Measurements from ENCODE around the gene LTBP3.
A peak's percentile ranks its signal among the peaks of the same experiment; 100 is the strongest.
"Not testable (repeated sequence)": the region's sequence is repeated elsewhere in the genome, so short reads cannot be mapped to it uniquely, and the experiment has no call there.

LTBP3 gene

GRCh38 chr11:65571940-65572339, 13.8 kb upstream of the LTBP3 start:
- no peak for DNase-seq (ENCODE audit: low read depth in 2 of 2)

GRCh38 chr11:65571420-65571819, 13.3 kb upstream of the LTBP3 start:
- DNase-seq (ENCODE audit: low read depth in 2 of 2) = no peak

GRCh38 chr11:65569973-65570918, 12.1 kb upstream of the LTBP3 start, which contains the start of gene ZNRD2:
TSS of gene ZNRD2 (plus strand) at chr11:65570477. CDS start at chr11:65570492, 15 bp downstream.
- DNase-seq (ENCODE audit: low read depth in 2 of 2) = peak; percentile 93 to 97

- DNase-seq (ENCODE audit: low read depth in 2 of 2) = peak in 1 of 2 donors; percentile 52
Measured at GRCh38 chr11:65569164-65569972, 11.2 kb upstream of the LTBP3 start.

- no peak for DNase-seq (ENCODE audit: low read depth in 2 of 2)
Measured at GRCh38 chr11:65565624-65566453, 7.7 kb upstream of the LTBP3 start.

GRCh38 chr11:65564879-65565559, 6.9 kb upstream of the LTBP3 start:
- DNase-seq (ENCODE audit: low read depth in 2 of 2) = not testable (repeated sequence)

GRCh38 chr11:65563601-65564000, 5.4 kb upstream of the LTBP3 start:
- no peak for DNase-seq (ENCODE audit: low read depth in 2 of 2)

- DNase-seq (ENCODE audit: low read depth in 2 of 2) = no peak
Measured at GRCh38 chr11:65562788-65563187, 4.6 kb upstream of the LTBP3 start.

- DNase-seq (ENCODE audit: low read depth in 2 of 2) = no peak
Measured at GRCh38 chr11:65562020-65562419, 3.9 kb upstream of the LTBP3 start.

- DNase-seq (ENCODE audit: low read depth in 2 of 2) = no peak
Measured at GRCh38 chr11:65560555-65561418, 2.6 kb upstream of the LTBP3 start.

- DNase-seq (ENCODE audit: low read depth in 2 of 2) = no peak
Measured at GRCh38 chr11:65559951-65560537, 1.9 kb upstream of the LTBP3 start.

GRCh38 chr11:65559535-65559934, 1.4 kb upstream of the LTBP3 start:
- DNase-seq (ENCODE audit: low read depth in 2 of 2) = no peak

- no peak for DNase-seq (ENCODE audit: low read depth in 2 of 2)
Measured at GRCh38 chr11:65558930-65559509, 861 bp upstream of the LTBP3 start.

- no peak for DNase-seq (ENCODE audit: low read depth in 2 of 2)
Measured at GRCh38 chr11:65557280-65558001, 718 bp downstream of the LTBP3 start.

- no peak for DNase-seq (ENCODE audit: low read depth in 2 of 2)
Measured at GRCh38 chr11:65556470-65557279, 1.5 kb downstream of the LTBP3 start.

GRCh38 chr11:65555693-65556231, 2.4 kb downstream of the LTBP3 start:
- no peak for DNase-seq (ENCODE audit: low read depth in 2 of 2)

GRCh38 chr11:65554842-65555430, 3.2 kb downstream of the LTBP3 start:
- no peak for DNase-seq (ENCODE audit: low read depth in 2 of 2)

Measured in stimulated activated CD8-positive, alpha-beta memory T cell treated with anti-CD3 and anti-CD28 coated beads, Interleukin-2, amount 100 ng/mL, for 1 hour (primary cell).